SU-DHL-6 (cell line): ENCODE data around the gene TTBK1.

Source experiments
- H2AFZ ChIP-seq: fragments of 200-600 bp; sonication (generic); 2 replicates; pipeline ENCODE4 v1.6.1; 2014; ENCODE audit warnings: low read depth, mild to moderate bottlenecking, moderate library complexity, mixed read lengths, antibody characterized with exemption, low read length; ENCODE audit not compliant: severe bottlenecking
- H3F3A ChIP-seq: fragments of 200-600 bp; shearing (Covaris generic); 2 replicates; pipeline ENCODE4 v1.6.0; 2016; ENCODE audit warnings: antibody characterized with exemption, mild to moderate bottlenecking; ENCODE audit not compliant: insufficient read depth
- H3K27ac ChIP-seq: fragments of 200-600 bp; sonication (generic); 2 replicates; pipeline ENCODE4 v1.5.1; 2016; ENCODE audit warnings: low read depth, mild to moderate bottlenecking, low read length, moderate library complexity, mixed read lengths
- H3K27me3 ChIP-seq: fragments of 200-600 bp; sonication (generic), shearing (Covaris generic); 2 replicates; pipeline ENCODE4 v1.6.0; 2014; ENCODE audit warnings: mild to moderate bottlenecking, low read length
- H3K36me3 ChIP-seq: fragments of 200-600 bp; sonication (generic); 2 replicates; pipeline ENCODE4 v1.6.1; 2014; ENCODE audit warnings: mild to moderate bottlenecking, low read length, mixed read lengths
- H3K4me2 ChIP-seq: fragments of 300-600, 200-600 bp; shearing (Covaris generic), sonication (generic); 2 replicates; pipeline ENCODE4 v1.6.0; 2014; ENCODE audit warnings: low read length, low read depth, mild to moderate bottlenecking; ENCODE audit not compliant: poor library complexity, severe bottlenecking
- H3K4me3 ChIP-seq: fragments of 200-600 bp; sonication (generic); 2 replicates; pipeline ENCODE4 v1.5.1; 2014; ENCODE audit warnings: antibody characterized with exemption, low read length, mild to moderate bottlenecking, mixed read lengths; ENCODE audit not compliant: insufficient read depth, poor library complexity, severe bottlenecking
- H3K79me2 ChIP-seq: fragments of 200-600 bp; sonication (generic); 2 replicates; pipeline ENCODE4 v1.6.1; 2014; ENCODE audit warnings: mild to moderate bottlenecking, low read length, moderate library complexity; ENCODE audit not compliant: insufficient read depth
- H3K9ac ChIP-seq: fragments of 200-600 bp; sonication (generic); 2 replicates; pipeline ENCODE4 v1.7.0; 2014; ENCODE audit warnings: mild to moderate bottlenecking, low read length
- H3K9me2 ChIP-seq: fragments of 200-600 bp; sonication (generic); replicated peaks from 2 replicates; pipeline ENCODE4 v1.6.1; 2014; ENCODE audit warnings: low read length; ENCODE audit not compliant: insufficient read depth
- H3K9me3 ChIP-seq: fragments of 200-600 bp; sonication (generic); 2 replicates; pipeline ENCODE4 v1.6.1; 2014; ENCODE audit warnings: low read length, mixed read lengths; ENCODE audit not compliant: insufficient read depth
- H4K20me1 ChIP-seq: fragments of 200-600 bp; sonication (generic); 2 replicates; pipeline ENCODE4 v1.6.1; 2014; ENCODE audit warnings: low read depth, mild to moderate bottlenecking, antibody characterized with exemption, low read length, moderate library complexity, mixed read lengths
- EZH2phosphoT487 ChIP-seq: fragments of 200-600 bp; sonication (generic), shearing (Covaris generic); conservative IDR thresholded peaks from 2 replicates; pipeline ENCODE4 v1.6.1; 2018; ENCODE audit warnings: mild to moderate bottlenecking, antibody characterized with exemption, low read length, moderate library complexity, mixed read lengths
- TF ChIP-seq, protein P1 (sequence below): fragments of 200-600 bp; sonication (generic); IDR thresholded peaks from one replicate; pipeline ENCODE4 v1.5.1; 2017; ENCODE audit warnings: antibody characterized with exemption, mild to moderate bottlenecking, low read length, moderate library complexity; ENCODE audit not compliant: insufficient read depth, poor library complexity, severe bottlenecking

TTBK1 gene

DNA sequence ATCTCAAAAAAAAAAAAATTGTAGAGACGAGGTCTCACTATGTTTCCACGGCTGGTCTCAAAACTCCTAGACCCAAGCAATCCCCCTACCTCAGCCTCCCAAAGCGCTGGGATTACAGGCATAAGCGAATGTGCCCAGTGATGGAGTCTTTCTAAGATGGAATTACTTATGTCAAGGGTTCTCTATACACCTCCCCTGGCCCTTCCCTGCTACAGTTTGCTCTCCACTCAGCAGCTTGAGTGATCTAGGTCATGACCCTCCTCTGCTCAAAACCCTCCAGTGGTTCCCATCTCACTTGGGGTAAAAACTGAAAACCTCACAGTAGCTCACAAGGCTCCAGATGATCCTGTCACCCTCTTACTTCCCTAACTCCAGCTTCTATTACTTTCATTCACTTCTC, 12.2 kb upstream of the TTBK1 start:
- Histone ChIP-seq H3K9me2 (no peaks in the 10 kb centered on the region), H3K36me3 (no peaks in the 10 kb centered on the region), H3K4me2 (no peak overlapping the region), H2AFZ (no peak overlapping the region), H3K9ac (no peak overlapping the region), H3K79me2 (peaks cover 18% of the 10 kb centered on the region), H3K4me3 (no peak overlapping the region), H3K27ac (no peak overlapping the region), H3F3A (peaks cover 10% of the 10 kb centered on the region; the same call in 1 of the 2 replicates), H3K9me3 (no peaks in the 10 kb centered on the region), H3K27me3 (0 out of 2 replicates have a peak, but pooled peaks cover under 1% of the 10 kb centered on the region), H4K20me1 (no peaks in the 10 kb centered on the region)
- TF ChIP-seq, protein P1, sequence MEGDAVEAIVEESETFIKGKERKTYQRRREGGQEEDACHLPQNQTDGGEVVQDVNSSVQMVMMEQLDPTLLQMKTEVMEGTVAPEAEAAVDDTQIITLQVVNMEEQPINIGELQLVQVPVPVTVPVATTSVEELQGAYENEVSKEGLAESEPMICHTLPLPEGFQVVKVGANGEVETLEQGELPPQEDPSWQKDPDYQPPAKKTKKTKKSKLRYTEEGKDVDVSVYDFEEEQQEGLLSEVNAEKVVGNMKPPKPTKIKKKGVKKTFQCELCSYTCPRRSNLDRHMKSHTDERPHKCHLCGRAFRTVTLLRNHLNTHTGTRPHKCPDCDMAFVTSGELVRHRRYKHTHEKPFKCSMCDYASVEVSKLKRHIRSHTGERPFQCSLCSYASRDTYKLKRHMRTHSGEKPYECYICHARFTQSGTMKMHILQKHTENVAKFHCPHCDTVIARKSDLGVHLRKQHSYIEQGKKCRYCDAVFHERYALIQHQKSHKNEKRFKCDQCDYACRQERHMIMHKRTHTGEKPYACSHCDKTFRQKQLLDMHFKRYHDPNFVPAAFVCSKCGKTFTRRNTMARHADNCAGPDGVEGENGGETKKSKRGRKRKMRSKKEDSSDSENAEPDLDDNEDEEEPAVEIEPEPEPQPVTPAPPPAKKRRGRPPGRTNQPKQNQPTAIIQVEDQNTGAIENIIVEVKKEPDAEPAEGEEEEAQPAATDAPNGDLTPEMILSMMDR, result no peak
- TF ChIP-seq EZH2phosphoT487, result no peak

DNA sequence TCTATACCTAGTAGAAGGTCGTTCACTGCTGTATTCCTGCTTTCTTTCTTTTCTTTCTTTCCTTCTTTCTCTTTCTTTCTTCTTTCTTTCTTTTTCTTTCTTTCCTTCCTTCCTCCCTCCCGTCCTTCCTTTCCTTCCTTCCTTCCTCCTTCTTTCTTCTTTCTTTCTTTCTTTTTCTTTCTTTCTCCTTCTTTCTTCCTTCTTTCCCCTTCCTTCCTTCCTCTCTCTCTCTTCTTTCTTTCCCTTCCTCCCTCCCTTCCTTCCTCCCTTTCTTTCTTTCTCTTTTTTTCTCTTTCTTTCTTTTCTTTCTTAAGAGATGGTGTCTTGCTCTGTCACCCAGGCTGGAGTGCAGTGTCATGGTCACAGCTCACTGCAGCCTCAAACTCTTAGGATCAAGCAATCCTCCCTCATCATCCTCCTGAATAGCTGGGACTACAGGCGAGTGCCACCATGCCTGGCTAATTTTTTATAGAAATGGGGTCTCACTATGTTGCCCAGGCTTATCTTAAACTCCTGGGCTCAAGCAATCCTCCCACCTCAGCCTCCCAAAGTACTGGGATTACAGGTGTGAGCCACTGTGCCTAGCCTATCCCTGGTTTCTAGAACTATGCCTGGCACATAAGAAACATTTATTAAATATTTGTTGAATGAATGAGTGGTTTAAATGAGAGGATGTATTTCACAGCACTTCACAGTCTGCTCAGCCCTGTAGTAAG, 11.4 kb upstream of the TTBK1 start:
- 0 out of 2 replicates have a peak, but pooled peaks cover 9% of the 10 kb centered on the region for H3F3A ChIP-seq
- 0 out of 2 replicates have a peak, but pooled peaks cover 3% of the 10 kb centered on the region for H3K27me3 ChIP-seq
- no peak overlapping the region for H3K4me2 ChIP-seq
- H4K20me1 ChIP-seq, result no peaks in the 10 kb centered on the region
- no peaks in the 10 kb centered on the region for H3K9me3 ChIP-seq
- TF ChIP-seq, protein P1, result no peak
- TF ChIP-seq EZH2phosphoT487, result no peak
- peaks cover 18% of the 10 kb centered on the region for H3K79me2 ChIP-seq
- no peak overlapping the region for H3K4me3 ChIP-seq
- H3K9ac ChIP-seq, result no peak overlapping the region
- no peaks in the 10 kb centered on the region for H3K36me3 ChIP-seq
- H2AFZ ChIP-seq, result no peak overlapping the region
- H3K27ac ChIP-seq, result no peak overlapping the region
- H3K9me2 ChIP-seq, result no peaks in the 10 kb centered on the region

- peaks cover 4% of the 10 kb centered on the region; the same call in 1 of the 2 replicates for H3K9me3 ChIP-seq
- no peaks in the 10 kb centered on the region for H4K20me1 ChIP-seq
- TF ChIP-seq, protein P1, result no peak
- no peak overlapping the region for H3K9ac ChIP-seq
- H3K79me2 ChIP-seq, result no peaks in the 10 kb centered on the region
- no peak overlapping the region for H2AFZ ChIP-seq
- H3K36me3 ChIP-seq, result no peaks in the 10 kb centered on the region
- no peak overlapping the region for H3K27ac ChIP-seq
- no peaks in the 10 kb centered on the region for H3F3A ChIP-seq
- H3K4me2 ChIP-seq, result no peak overlapping the region
- H3K4me3 ChIP-seq, result no peak overlapping the region
- no peaks in the 10 kb centered on the region for H3K9me2 ChIP-seq
- 0 out of 2 replicates have a peak, but pooled peaks cover 3% of the 10 kb centered on the region for H3K27me3 ChIP-seq
Measured at GRCh38 chr6:43235841-43236240, 7.4 kb upstream of the TTBK1 start.
